HS-5 (cell line): ENCODE measurements around the gene SACS.
"Not testable (repeated sequence)": the region's sequence is repeated elsewhere in the genome, so short reads cannot be mapped to it uniquely, and the experiment has no call there.

ENCODE experiments used
- DNase-seq: peaks from one replicate; pipeline ENCODE4 v3.0.0-alpha.2; 2012; ENCODE audit warnings: low read depth

The SACS gene

GRCh38 chr13:23418776-23419683, 14.5 kb downstream of the SACS start:
- no peak for DNase-seq

- no peak for DNase-seq
These were observed 18.8 kb downstream of the SACS start for GRCh38 chr13:23414682-23415081.

- no peak for DNase-seq
These were observed 21.8 kb downstream of the SACS start for GRCh38 chr13:23411706-23412105.

- no peak for DNase-seq
These were observed 22.3 kb downstream of the SACS start for GRCh38 chr13:23411220-23411619.

- DNase-seq: no peak
These were observed 25.5 kb downstream of the SACS start for GRCh38 chr13:23408026-23408425.

- DNase-seq: not testable (repeated sequence)
These were observed 32.3 kb downstream of the SACS start for GRCh38 chr13:23401156-23401555.

- no peak for DNase-seq
These were observed 34.2 kb downstream of the SACS start for GRCh38 chr13:23399347-23399746.

DNA sequence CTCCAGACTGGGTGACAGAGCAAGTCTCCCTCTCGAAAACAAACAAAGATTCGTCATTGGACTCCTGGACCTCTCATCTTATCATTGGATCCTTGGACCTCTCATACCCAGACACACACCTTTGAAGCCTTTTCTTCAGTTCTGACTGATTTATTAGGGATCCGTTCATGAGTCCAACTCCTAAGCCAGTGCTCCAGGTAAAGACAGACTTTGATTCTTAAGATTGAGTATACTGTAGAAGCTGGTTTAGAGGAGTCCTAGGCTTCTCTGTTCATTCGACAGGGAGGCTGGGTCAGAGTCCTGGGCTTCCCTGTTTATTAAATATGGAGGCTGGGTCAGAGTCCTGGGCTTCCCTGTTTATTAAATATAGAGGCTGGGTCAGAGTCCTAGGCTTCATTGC, 38.7 kb downstream of the SACS start:
- no peak for DNase-seq

DNA sequence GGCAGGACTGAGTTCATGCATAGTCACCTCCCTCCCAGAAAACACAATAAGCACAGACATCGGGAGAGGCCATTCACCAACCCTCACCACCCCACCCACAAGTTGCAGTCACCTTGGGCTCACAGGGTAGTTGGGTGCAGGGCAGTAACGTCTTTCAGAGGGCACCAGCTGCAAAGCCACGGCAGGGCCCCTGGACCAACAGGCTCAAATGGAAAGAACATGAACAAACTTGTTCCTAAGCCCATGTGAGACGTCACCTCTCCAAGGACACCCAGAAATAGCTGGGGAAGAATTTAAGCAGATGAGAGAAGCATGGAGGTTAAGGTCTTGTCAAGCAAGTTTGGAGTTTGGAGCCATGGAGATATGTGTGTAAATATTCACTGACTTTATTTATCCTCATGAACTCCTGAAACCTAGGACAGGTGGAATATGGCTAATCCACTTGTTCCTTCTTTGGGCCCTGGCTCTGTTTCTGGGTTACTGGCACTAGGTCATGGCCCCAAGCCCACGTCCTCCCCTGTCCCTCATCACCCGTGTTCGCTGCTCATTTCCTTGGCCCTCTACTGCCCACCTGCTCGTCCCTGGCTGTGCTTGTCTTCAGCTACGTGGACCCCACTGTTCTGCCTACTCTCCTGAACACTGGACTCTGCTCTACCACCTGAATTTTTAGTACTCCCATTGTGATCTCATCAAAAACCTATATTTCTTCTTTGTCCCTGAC, 40.4 kb downstream of the SACS start:
- DNase-seq: no peak

- DNase-seq: no peak
These were observed 41.2 kb downstream of the SACS start for GRCh38 chr13:23392313-23392712.

GRCh38 chr13:23391752-23392151, 41.8 kb downstream of the SACS start:
- DNase-seq: no peak

- DNase-seq: no peak
These were observed 47.0 kb downstream of the SACS start for GRCh38 chr13:23386533-23386932.

DNA sequence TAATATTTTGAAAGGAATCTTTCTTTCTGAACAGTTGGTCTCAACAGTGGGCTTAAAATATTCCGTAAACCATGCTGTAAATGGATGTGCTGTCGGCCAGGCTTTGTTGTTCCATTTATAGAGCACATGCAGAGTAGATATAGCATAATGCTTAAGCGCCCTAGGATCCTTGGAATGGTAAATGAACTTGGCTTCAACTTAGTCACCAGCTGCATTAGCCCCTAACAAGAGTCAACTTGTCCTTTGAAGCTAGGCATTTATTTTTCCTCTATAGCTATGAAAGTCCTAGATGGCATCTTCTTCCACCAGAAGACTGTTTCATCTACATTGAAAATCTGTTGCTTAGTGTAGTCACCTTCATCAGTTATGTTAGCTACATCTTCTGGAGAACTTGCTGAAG, 47.6 kb downstream of the SACS start:
- DNase-seq: no peak

GRCh38 chr13:23384111-23384510, 49.4 kb downstream of the SACS start:
- DNase-seq: no peak

- no peak for DNase-seq
These were observed 50.4 kb downstream of the SACS start for GRCh38 chr13:23383151-23383550.

GRCh38 chr13:23381866-23382265, 51.6 kb downstream of the SACS start:
- DNase-seq: no peak

GRCh38 chr13:23380534-23380933, 53.0 kb downstream of the SACS start:
- DNase-seq: no peak

GRCh38 chr13:23377983-23378632, 55.4 kb downstream of the SACS start:
- DNase-seq: peak; percentile 83

DNA sequence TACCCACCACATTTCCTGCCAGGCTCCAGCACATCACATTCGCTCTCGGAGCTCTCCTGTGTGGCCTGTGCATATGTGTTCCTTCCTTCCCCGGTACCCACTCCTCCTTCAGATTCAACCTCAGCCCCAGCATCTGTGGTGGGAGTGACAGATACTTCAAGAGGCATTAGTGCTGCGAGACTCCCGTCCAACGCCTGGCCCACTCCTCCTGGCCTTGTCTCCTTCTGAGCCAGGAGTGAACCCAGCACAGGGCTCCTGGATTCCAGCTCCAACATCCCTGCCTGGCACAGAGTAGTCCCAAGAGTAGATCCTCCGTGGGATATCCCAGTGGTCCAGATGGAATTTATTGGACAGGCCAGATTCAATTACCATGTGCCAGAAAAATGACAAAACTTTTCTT, 55.9 kb downstream of the SACS start:
- DNase-seq: no peak

- no peak for DNase-seq
These were observed 58.2 kb downstream of the SACS start for GRCh38 chr13:23375001-23375971.

GRCh38 chr13:23372264-23372906, 61.1 kb downstream of the SACS start:
- DNase-seq: no peak
